ENCODE measurements around the gene OOSP4A. TPM values are rescaled to one million over a fixed set of nuclear protein-coding genes. Genes with fewer than 3 reads are reported as not detected.

OOSP4A gene
- polyA plus RNA-seq, 1 of the 3 experiments (the other 2 are of a cell fraction): not detected

DNA sequence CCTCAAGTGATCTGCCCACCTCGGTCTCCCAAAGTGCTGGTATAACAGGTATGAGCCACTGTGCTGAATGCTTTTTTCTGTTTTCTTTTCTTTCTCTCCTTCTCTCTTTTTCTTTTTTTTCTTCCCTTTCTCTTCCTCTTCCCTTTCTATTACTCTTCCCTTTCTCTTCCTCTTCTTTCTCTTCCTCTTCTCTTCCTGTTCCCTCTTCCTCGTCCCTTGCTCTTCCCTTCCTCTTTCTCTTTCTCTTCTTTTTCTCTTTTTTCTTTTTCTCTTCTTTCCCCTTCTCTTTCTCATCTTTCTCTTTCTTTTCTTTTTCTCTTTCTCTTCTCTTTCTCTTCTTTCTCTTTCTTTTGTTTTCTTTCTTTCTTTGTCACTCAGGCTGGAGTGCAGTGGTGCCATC, 24.4 kb upstream of the OOSP4A start:
- H3F3A ChIP-seq (replicated peaks; ENCODE audit: insufficient read depth): no peaks in the 10 kb centered on the region
- H3K9ac ChIP-seq: no peak overlapping the region
- ChIA-PET CTCF (no interaction called here), POLR2A (no interaction called here)
- H3K4me3 ChIP-seq (ENCODE audit: low read depth in 2 of 2, low read length in 1 of 2): no peak overlapping the region
- H3K9me3 ChIP-seq: no peaks in the 10 kb centered on the region
- peaks cover 5% of the 10 kb centered on the region; the same call in 1 of the 2 replicates for H3K27me3 ChIP-seq (ENCODE audit: insufficient read depth)
- no peaks in the 10 kb centered on the region for H3K9me2 ChIP-seq
- TF ChIP-seq NFIC (IDR thresholded peaks at IDR 0.05; ENCODE audit: borderline replicate concordance): no peak
- no peak for TF ChIP-seq TAF1 (IDR thresholded peaks at IDR 0.05; ENCODE audit: borderline replicate concordance, low read depth, low read length)
- no peak for TF ChIP-seq RAD21 (IDR thresholded peaks at IDR 0.05; ENCODE audit: low read length)
- TF ChIP-seq JUND (IDR thresholded peaks at IDR 0.05): no peak
- no peak for TF ChIP-seq MXI1 (IDR thresholded peaks at IDR 0.05; ENCODE audit: low read depth, low read length)
- TF ChIP-seq GABPA (IDR thresholded peaks at IDR 0.05; ENCODE audit: low read depth): no peak
- TF ChIP-seq, protein P1, sequence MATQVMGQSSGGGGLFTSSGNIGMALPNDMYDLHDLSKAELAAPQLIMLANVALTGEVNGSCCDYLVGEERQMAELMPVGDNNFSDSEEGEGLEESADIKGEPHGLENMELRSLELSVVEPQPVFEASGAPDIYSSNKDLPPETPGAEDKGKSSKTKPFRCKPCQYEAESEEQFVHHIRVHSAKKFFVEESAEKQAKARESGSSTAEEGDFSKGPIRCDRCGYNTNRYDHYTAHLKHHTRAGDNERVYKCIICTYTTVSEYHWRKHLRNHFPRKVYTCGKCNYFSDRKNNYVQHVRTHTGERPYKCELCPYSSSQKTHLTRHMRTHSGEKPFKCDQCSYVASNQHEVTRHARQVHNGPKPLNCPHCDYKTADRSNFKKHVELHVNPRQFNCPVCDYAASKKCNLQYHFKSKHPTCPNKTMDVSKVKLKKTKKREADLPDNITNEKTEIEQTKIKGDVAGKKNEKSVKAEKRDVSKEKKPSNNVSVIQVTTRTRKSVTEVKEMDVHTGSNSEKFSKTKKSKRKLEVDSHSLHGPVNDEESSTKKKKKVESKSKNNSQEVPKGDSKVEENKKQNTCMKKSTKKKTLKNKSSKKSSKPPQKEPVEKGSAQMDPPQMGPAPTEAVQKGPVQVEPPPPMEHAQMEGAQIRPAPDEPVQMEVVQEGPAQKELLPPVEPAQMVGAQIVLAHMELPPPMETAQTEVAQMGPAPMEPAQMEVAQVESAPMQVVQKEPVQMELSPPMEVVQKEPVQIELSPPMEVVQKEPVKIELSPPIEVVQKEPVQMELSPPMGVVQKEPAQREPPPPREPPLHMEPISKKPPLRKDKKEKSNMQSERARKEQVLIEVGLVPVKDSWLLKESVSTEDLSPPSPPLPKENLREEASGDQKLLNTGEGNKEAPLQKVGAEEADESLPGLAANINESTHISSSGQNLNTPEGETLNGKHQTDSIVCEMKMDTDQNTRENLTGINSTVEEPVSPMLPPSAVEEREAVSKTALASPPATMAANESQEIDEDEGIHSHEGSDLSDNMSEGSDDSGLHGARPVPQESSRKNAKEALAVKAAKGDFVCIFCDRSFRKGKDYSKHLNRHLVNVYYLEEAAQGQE (IDR thresholded peaks at IDR 0.05; ENCODE audit: low read depth, low read length): no peak
- TF ChIP-seq GATA2 (CRISPR knock-in tag; IDR thresholded peaks at IDR 0.05): no peak
- no peak for TF ChIP-seq RXRA (IDR thresholded peaks at IDR 0.05; ENCODE audit: borderline replicate concordance, low read depth)
- TF ChIP-seq EP300 (IDR thresholded peaks at IDR 0.05; ENCODE audit: borderline replicate concordance in 1 of 2, low read depth in 1 of 2, low read length in 1 of 2): no peak
- TF ChIP-seq, protein P2, sequence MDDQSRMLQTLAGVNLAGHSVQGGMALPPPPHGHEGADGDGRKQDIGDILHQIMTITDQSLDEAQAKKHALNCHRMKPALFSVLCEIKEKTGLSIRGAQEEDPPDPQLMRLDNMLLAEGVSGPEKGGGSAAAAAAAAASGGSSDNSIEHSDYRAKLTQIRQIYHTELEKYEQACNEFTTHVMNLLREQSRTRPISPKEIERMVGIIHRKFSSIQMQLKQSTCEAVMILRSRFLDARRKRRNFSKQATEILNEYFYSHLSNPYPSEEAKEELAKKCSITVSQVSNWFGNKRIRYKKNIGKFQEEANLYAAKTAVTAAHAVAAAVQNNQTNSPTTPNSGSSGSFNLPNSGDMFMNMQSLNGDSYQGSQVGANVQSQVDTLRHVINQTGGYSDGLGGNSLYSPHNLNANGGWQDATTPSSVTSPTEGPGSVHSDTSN (IDR thresholded peaks at IDR 0.05): no peak
- TF ChIP-seq RCOR1 (IDR thresholded peaks at IDR 0.05; ENCODE audit: low read length): no peak
- TF ChIP-seq MEF2A (IDR thresholded peaks at IDR 0.05; ENCODE audit: borderline replicate concordance, low read depth): no peak
- no peak for TF ChIP-seq TEAD4 (IDR thresholded peaks at IDR 0.05; ENCODE audit: borderline replicate concordance, insufficient read depth)
- TF ChIP-seq, protein P3, sequence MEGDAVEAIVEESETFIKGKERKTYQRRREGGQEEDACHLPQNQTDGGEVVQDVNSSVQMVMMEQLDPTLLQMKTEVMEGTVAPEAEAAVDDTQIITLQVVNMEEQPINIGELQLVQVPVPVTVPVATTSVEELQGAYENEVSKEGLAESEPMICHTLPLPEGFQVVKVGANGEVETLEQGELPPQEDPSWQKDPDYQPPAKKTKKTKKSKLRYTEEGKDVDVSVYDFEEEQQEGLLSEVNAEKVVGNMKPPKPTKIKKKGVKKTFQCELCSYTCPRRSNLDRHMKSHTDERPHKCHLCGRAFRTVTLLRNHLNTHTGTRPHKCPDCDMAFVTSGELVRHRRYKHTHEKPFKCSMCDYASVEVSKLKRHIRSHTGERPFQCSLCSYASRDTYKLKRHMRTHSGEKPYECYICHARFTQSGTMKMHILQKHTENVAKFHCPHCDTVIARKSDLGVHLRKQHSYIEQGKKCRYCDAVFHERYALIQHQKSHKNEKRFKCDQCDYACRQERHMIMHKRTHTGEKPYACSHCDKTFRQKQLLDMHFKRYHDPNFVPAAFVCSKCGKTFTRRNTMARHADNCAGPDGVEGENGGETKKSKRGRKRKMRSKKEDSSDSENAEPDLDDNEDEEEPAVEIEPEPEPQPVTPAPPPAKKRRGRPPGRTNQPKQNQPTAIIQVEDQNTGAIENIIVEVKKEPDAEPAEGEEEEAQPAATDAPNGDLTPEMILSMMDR (IDR thresholded peaks at IDR 0.05): no peak
- TF ChIP-seq POLR2AphosphoS5 (IDR thresholded peaks at IDR 0.05; ENCODE audit: low read depth, low read length): no peak
- TF ChIP-seq FOSL2 (IDR thresholded peaks at IDR 0.05; ENCODE audit: borderline replicate concordance, low read depth): no peak
- no peak for TF ChIP-seq RFX5 (IDR thresholded peaks at IDR 0.05; ENCODE audit: low read length)
- H3K79me2 ChIP-seq (ENCODE audit: insufficient read depth): no peaks in the 10 kb centered on the region
- WGBS (ENCODE audit: low lambda C conversion rate): 1% methylated on average over 2 of the region's 2 CpGs
- H2AFZ ChIP-seq (ENCODE audit: low read depth): no peak overlapping the region
- no peaks in the 10 kb centered on the region for H4K20me1 ChIP-seq (ENCODE audit: insufficient read depth)
- no peaks in the 10 kb centered on the region for H3K36me3 ChIP-seq (replicated peaks in 1 of 2; ENCODE audit: control insufficient read depth in 1 of 2, insufficient read depth in 2 of 2, low read length in 1 of 2)
- H3K4me1 ChIP-seq (ENCODE audit: control insufficient read depth in 1 of 2, insufficient read depth in 2 of 2, low read depth in 1 of 2, low read length in 1 of 2): no peaks in the 10 kb centered on the region
- no peak overlapping the region for H3K27ac ChIP-seq (ENCODE audit: low read depth in 2 of 2, low read length in 1 of 2)
- H3K4me2 ChIP-seq: no peak overlapping the region
- no peak for DNase-seq

All from SK-N-SH (cell line).